SIG-M5 treated with dmso at 0.1 percent for 504 hours (cell line): ENCODE data around the gene SUSD5.

Experiments used
- DNase-seq: peaks from one replicate; lab custom pipeline; 2025; ENCODE audit not compliant: unreplicated experiment; lab: John Stamatoyannopoulos, UW

SUSD5 gene

GRCh38 chr3:33218446-33219174 is at the start of gene SUSD5:
Gene SUSD5 (minus strand): TSS chr3:33218810. CDS start chr3:33218797, 13 bp downstream.
- no peak for DNase-seq

DNA sequence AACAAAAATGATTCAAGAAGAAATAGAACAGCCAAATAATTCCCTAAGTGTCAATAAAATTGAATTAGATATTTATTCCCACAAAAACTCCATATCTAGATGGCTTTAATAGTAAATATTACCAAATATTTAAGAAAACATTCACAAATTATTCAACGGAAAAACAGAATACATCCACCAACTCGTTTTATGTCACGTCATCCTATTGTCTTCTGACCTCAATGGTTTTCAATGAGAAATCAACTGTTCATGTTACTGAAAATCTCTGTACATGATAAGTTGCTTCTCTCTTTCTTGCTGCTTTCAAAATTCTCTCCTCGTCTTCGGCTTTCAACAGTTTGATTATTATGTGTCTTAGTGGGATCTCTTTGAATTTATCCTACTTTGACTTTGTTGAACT is 41.5 kb upstream of the SUSD5 start:
- DNase-seq: no peak

DNA sequence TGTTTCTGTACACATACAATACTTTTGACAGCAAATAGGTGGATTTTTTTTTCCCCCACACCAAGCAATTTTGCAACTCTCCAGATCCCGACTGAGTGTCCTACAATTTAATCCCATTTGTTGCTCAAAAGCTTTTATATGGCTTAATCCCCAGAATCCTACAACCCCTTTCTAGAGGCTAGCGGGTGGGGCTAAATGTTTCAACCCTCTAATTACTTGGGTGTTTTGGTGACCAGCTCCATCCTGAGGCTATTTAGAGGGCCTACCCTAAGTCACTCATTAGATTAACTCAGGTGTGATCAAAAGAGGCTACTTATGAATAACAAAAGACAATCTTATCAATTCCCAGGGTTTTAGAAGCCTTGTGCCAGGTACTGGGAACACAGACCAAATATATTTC is 37.6 kb upstream of the SUSD5 start:
- no peak for DNase-seq

DNA sequence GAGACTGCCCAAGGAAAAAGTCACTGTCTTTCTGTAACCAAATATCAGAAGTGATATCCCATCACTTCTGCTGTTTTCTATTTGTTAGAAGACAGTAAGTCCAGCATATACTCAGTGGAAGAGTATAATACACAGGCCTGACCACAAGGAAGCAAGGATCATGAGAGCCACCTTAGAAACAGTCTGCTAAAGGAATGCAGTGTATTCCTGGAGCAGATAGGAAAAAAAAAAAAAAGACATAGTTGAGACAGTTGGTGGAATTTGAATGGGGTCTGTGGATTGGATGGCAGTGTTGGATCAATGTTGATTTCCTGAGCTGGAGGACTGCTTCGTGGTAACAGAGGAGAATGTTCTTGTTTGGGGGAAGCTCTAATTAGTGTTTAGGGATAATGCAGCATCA is 32.1 kb upstream of the SUSD5 start:
- DNase-seq: no peak

DNA sequence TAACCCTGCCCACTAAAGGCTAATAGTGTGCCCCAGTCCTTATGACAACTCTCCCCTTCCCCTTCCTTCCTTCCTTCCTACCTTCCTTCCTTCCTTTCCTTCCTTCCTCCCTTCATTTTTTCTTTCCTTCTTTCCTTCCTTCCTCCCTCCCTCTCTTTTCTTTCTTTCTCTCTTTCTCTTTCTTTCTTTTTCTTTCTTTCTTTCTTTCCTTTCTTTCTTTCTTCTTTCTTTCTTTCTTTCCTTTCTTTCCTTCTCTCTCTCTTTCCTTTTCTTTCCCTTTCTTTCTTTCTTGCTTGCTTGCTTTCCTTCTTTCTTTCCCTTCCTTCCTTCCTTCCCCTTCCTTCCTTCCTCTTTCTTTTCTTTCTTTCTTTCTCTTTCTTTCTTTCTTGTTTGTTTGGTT is 28.2 kb upstream of the SUSD5 start:
- no peak for DNase-seq

GRCh38 chr3:33240261-33240660 is 21.7 kb upstream of the SUSD5 start:
- DNase-seq: no peak

DNA sequence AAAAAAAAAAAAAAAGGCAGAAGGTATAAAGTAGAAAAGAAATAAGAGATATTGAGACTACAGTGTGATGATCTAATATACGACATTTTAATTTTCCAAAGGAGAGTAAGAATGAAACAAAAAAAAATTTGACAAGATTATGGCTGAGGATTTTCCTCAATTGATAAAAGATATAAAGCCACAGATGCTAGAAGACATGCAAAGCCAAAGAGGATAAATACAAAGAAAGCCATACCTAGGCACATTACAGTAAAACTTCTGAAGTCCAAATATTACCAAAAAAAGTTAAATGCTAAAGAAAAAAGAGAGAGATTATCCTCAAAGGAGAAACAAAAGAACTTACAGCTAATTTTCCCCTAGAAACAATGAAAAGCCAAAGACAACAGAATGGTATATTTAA is 20.3 kb upstream of the SUSD5 start:
- DNase-seq: no peak

DNA sequence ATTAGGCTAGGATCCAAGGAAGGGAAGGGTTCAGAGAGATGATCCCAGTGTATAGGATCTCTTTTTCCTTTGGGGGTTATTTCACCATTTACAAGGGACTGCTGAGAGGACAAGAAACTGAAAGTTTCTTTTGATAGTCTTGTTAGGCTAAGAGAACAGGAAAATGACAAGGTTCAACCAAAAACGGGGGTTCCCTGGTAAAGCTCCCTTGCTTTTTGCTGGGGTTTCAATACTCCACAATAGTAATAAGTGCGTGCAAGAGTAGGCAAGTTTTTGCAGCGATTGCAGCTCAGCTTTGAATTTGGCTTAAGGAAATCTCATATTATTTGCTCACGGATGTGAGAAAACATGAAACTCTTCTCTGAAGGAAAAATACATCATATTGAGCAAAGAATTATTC is 18.8 kb upstream of the SUSD5 start:
- no peak for DNase-seq

- DNase-seq: no peak
Observed at GRCh38 chr3:33236005-33236404, 17.4 kb upstream of the SUSD5 start.

DNA sequence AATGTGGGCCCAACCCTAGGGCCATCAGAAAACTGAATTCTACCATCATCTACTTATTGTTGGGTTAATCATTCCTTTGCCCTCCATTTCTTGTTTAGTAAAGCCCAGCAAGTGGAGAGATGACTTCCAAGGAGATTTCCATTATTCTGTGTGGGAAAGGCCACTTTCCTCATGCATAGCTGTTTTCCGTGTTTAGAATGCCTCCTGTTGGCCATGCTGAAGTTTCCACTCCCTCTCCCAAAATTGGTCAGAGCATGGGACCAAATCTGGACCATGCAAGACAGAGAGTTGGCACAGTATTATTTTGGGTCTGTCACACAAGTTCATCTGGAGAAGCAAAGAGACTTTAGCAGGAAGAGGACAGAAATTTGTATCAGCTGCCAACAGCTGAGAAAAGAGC is 15.3 kb upstream of the SUSD5 start:
- no peak for DNase-seq

DNA sequence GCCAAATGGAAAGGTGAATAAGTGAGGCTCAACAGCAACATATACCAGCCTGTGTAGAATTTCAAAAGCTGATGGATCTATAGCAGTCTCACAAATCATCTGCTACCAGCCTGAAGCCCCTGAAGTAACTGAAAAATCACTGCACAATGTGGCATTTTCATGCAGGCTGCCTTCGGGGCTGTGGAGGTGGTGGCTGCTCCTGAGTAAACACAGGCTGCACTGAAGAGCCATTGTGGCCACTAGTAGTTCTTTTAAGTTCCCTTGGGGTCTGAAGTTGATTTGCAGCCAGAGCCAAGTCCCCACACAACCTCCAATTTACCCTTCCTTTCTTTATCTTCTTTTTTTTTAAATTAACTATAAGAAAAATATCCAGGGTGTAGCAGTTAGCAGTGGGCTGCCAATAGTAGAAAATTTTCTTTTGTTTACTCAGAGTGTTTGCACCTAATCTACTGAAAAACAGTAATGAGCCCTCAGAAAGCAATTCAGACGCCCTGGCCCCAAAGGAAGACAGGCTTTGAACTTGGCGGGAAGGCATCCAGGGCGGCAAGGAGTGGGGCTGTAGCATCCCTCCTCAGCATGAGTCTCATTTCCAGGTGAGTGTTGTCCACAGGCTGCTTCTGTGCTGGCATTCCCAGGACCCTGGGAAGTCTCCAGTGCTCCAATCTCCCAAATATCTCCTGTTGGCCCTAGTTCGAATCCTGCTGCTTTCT is 13.3 kb upstream of the SUSD5 start:
- no peak for DNase-seq

- DNase-seq: no peak
Observed at GRCh38 chr3:33229947-33230346, 11.3 kb upstream of the SUSD5 start.

- DNase-seq: no peak
Observed at GRCh38 chr3:33229066-33229465, 10.5 kb upstream of the SUSD5 start.

- no peak for DNase-seq
Observed at GRCh38 chr3:33221241-33221640, 2.6 kb upstream of the SUSD5 start.

DNA sequence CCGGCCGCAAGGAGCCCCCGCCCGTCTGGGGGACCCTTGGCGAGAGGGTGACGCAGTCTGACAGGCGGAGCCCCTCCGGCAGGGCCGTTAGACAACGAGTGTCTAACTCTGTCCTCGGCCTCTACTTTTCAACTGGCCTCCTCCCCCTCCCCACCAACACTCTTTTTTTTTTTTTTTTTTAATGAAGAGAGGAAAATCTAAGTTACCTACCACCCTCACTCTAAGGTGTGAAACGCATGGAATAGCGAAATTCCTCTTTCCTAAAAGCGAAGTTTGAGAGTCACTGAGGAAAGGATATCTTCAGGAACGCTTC is 521 bp upstream of the SUSD5 start:
- no peak for DNase-seq

GRCh38 chr3:33217866-33218445 is 654 bp downstream of the SUSD5 start:
- no peak for DNase-seq

GRCh38 chr3:33215739-33216138 is 2.9 kb downstream of the SUSD5 start:
- no peak for DNase-seq

GRCh38 chr3:33212406-33212805 is 6.2 kb downstream of the SUSD5 start:
- DNase-seq: no peak

- DNase-seq: no peak
Observed at GRCh38 chr3:33211444-33211843, 7.2 kb downstream of the SUSD5 start.

GRCh38 chr3:33209357-33209756 is 9.3 kb downstream of the SUSD5 start:
- no peak for DNase-seq

- no peak for DNase-seq
Observed at GRCh38 chr3:33202711-33203457, 15.7 kb downstream of the SUSD5 start.

- no peak for DNase-seq
Observed at GRCh38 chr3:33201195-33201594, 17.4 kb downstream of the SUSD5 start.
